ENCODE data around the gene CEACAM16.
"Not testable (repeated sequence)": the region's sequence is repeated elsewhere in the genome, so short reads cannot be mapped to it uniquely, and the experiment has no call there.

The CEACAM16 gene

GRCh38 chr19:44719262-44719701 lies 20.3 kb downstream of the CEACAM16 start:
- Histone ChIP-seq H3K36me3 (ENCODE audit: control insufficient read depth, insufficient read depth, low read length) (no peaks in the 10 kb centered on the region), H3K4me1 (ENCODE audit: control insufficient read depth, insufficient read depth, low read length) (peaks cover 11% of the 10 kb centered on the region), H3K9ac (ENCODE audit: low read depth, low read length) (no peak overlapping the region), H3K27ac (ENCODE audit: low read depth, low read length) (no peak overlapping the region), H3K4me3 (ENCODE audit: low read depth, low read length) (no peak overlapping the region), H3K27me3 (ENCODE audit: control insufficient read depth, insufficient read depth, low read length) (no peaks in the 10 kb centered on the region), H3K9me3 (ENCODE audit: control insufficient read depth, insufficient read depth, low read length) (peaks cover 5% of the 10 kb centered on the region)

- H3K4me1 ChIP-seq (ENCODE audit: control insufficient read depth, insufficient read depth, low read length), result peaks cover 11% of the 10 kb centered on the region
- H3K27ac ChIP-seq (ENCODE audit: low read depth, low read length); H3K27me3 ChIP-seq (ENCODE audit: control insufficient read depth, insufficient read depth, low read length); H3K36me3 ChIP-seq (ENCODE audit: control insufficient read depth, insufficient read depth, low read length); H3K4me3 ChIP-seq (ENCODE audit: low read depth, low read length); H3K9me3 ChIP-seq (ENCODE audit: control insufficient read depth, insufficient read depth, low read length); H3K9ac ChIP-seq (ENCODE audit: low read depth, low read length): not testable (repeated sequence)
Measured at GRCh38 chr19:44720396-44720795, 21.4 kb downstream of the CEACAM16 start.

GRCh38 chr19:44720945-44721344 lies 22.0 kb downstream of the CEACAM16 start:
- Histone ChIP-seq H3K27me3 (ENCODE audit: control insufficient read depth, insufficient read depth, low read length) (0 out of 2 replicates have a peak, but pooled peaks cover 3% of the 10 kb centered on the region), H3K9me3 (ENCODE audit: control insufficient read depth, insufficient read depth, low read length) (no peaks in the 10 kb centered on the region), H3K4me3 (ENCODE audit: low read depth, low read length) (no peak overlapping the region), H3K9ac (ENCODE audit: low read depth, low read length) (no peak overlapping the region), H3K4me1 (ENCODE audit: control insufficient read depth, insufficient read depth, low read length) (peaks cover 11% of the 10 kb centered on the region), H3K27ac (ENCODE audit: low read depth, low read length) (no peak overlapping the region), H3K36me3 (ENCODE audit: control insufficient read depth, insufficient read depth, low read length) (no peaks in the 10 kb centered on the region)

- not testable (repeated sequence) for H3K36me3 ChIP-seq (ENCODE audit: control insufficient read depth, insufficient read depth, low read length); H3K9me3 ChIP-seq (ENCODE audit: control insufficient read depth, insufficient read depth, low read length); H3K27me3 ChIP-seq (ENCODE audit: control insufficient read depth, insufficient read depth, low read length); H3K9ac ChIP-seq (ENCODE audit: low read depth, low read length); H3K27ac ChIP-seq (ENCODE audit: low read depth, low read length); H3K4me3 ChIP-seq (ENCODE audit: low read depth, low read length)
- H3K4me1 ChIP-seq (ENCODE audit: control insufficient read depth, insufficient read depth, low read length), result peaks cover 11% of the 10 kb centered on the region
Measured at GRCh38 chr19:44721369-44721768, 22.4 kb downstream of the CEACAM16 start.

- no peaks in the 10 kb centered on the region for H3K9me3 ChIP-seq (ENCODE audit: control insufficient read depth, insufficient read depth, low read length)
- peaks cover 11% of the 10 kb centered on the region for H3K4me1 ChIP-seq (ENCODE audit: control insufficient read depth, insufficient read depth, low read length)
- H3K9ac ChIP-seq (ENCODE audit: low read depth, low read length), result no peak overlapping the region
- H3K4me3 ChIP-seq (ENCODE audit: low read depth, low read length), result no peak overlapping the region
- no peaks in the 10 kb centered on the region for H3K36me3 ChIP-seq (ENCODE audit: control insufficient read depth, insufficient read depth, low read length)
- 0 out of 2 replicates have a peak, but pooled peaks cover 3% of the 10 kb centered on the region for H3K27me3 ChIP-seq (ENCODE audit: control insufficient read depth, insufficient read depth, low read length)
- no peak overlapping the region for H3K27ac ChIP-seq (ENCODE audit: low read depth, low read length)
Measured at GRCh38 chr19:44722131-44723121, 23.5 kb downstream of the CEACAM16 start.

- no peaks in the 10 kb centered on the region for H3K36me3 ChIP-seq (ENCODE audit: control insufficient read depth, insufficient read depth, low read length)
- H3K27ac ChIP-seq (ENCODE audit: low read depth, low read length), result no peak overlapping the region
- H3K4me3 ChIP-seq (ENCODE audit: low read depth, low read length), result no peak overlapping the region
- H3K27me3 ChIP-seq (ENCODE audit: control insufficient read depth, insufficient read depth, low read length), result 0 out of 2 replicates have a peak, but pooled peaks cover 3% of the 10 kb centered on the region
- peaks cover 8% of the 10 kb centered on the region for H3K4me1 ChIP-seq (ENCODE audit: control insufficient read depth, insufficient read depth, low read length)
- no peaks in the 10 kb centered on the region for H3K9me3 ChIP-seq (ENCODE audit: control insufficient read depth, insufficient read depth, low read length)
- H3K9ac ChIP-seq (ENCODE audit: low read depth, low read length), result no peak overlapping the region
Measured at GRCh38 chr19:44723299-44723951, 24.5 kb downstream of the CEACAM16 start.

- Histone ChIP-seq H3K9ac (ENCODE audit: low read depth, low read length) (no peak overlapping the region), H3K9me3 (ENCODE audit: control insufficient read depth, insufficient read depth, low read length) (no peaks in the 10 kb centered on the region), H3K27me3 (ENCODE audit: control insufficient read depth, insufficient read depth, low read length) (0 out of 2 replicates have a peak, but pooled peaks cover 3% of the 10 kb centered on the region), H3K4me1 (ENCODE audit: control insufficient read depth, insufficient read depth, low read length) (peaks cover 3% of the 10 kb centered on the region; the same call in 1 of the 2 replicates), H3K27ac (ENCODE audit: low read depth, low read length) (no peak overlapping the region), H3K36me3 (ENCODE audit: control insufficient read depth, insufficient read depth, low read length) (no peaks in the 10 kb centered on the region), H3K4me3 (ENCODE audit: low read depth, low read length) (no peak overlapping the region)
Measured at GRCh38 chr19:44723952-44724319, 25.0 kb downstream of the CEACAM16 start.

- Histone ChIP-seq H3K4me1 (ENCODE audit: control insufficient read depth, insufficient read depth, low read length) (no peaks in the 10 kb centered on the region), H3K9ac (ENCODE audit: low read depth, low read length) (no peak overlapping the region), H3K36me3 (ENCODE audit: control insufficient read depth, insufficient read depth, low read length) (no peaks in the 10 kb centered on the region), H3K9me3 (ENCODE audit: control insufficient read depth, insufficient read depth, low read length) (no peaks in the 10 kb centered on the region), H3K27me3 (ENCODE audit: control insufficient read depth, insufficient read depth, low read length) (0 out of 2 replicates have a peak, but pooled peaks cover 3% of the 10 kb centered on the region), H3K4me3 (ENCODE audit: low read depth, low read length) (no peak overlapping the region), H3K27ac (ENCODE audit: low read depth, low read length) (no peak overlapping the region)
Measured at GRCh38 chr19:44725251-44725650, 26.3 kb downstream of the CEACAM16 start.

GRCh38 chr19:44725684-44726083 lies 26.7 kb downstream of the CEACAM16 start:
- H3K36me3 ChIP-seq (ENCODE audit: control insufficient read depth, insufficient read depth, low read length), result no peaks in the 10 kb centered on the region
- no peak overlapping the region for H3K9ac ChIP-seq (ENCODE audit: low read depth, low read length)
- H3K9me3 ChIP-seq (ENCODE audit: control insufficient read depth, insufficient read depth, low read length), result no peaks in the 10 kb centered on the region
- H3K4me3 ChIP-seq (ENCODE audit: low read depth, low read length), result no peak overlapping the region
- 0 out of 2 replicates have a peak, but pooled peaks cover 3% of the 10 kb centered on the region for H3K27me3 ChIP-seq (ENCODE audit: control insufficient read depth, insufficient read depth, low read length)
- no peak overlapping the region for H3K27ac ChIP-seq (ENCODE audit: low read depth, low read length)
- no peaks in the 10 kb centered on the region for H3K4me1 ChIP-seq (ENCODE audit: control insufficient read depth, insufficient read depth, low read length)

- H3K4me1 ChIP-seq (ENCODE audit: control insufficient read depth, insufficient read depth, low read length), result no peaks in the 10 kb centered on the region
- no peak overlapping the region for H3K27ac ChIP-seq (ENCODE audit: low read depth, low read length)
- H3K9me3 ChIP-seq (ENCODE audit: control insufficient read depth, insufficient read depth, low read length), result no peaks in the 10 kb centered on the region
- no peaks in the 10 kb centered on the region for H3K36me3 ChIP-seq (ENCODE audit: control insufficient read depth, insufficient read depth, low read length)
- no peak overlapping the region for H3K9ac ChIP-seq (ENCODE audit: low read depth, low read length)
- 0 out of 2 replicates have a peak, but pooled peaks cover 3% of the 10 kb centered on the region for H3K27me3 ChIP-seq (ENCODE audit: control insufficient read depth, insufficient read depth, low read length)
- no peak overlapping the region for H3K4me3 ChIP-seq (ENCODE audit: low read depth, low read length)
Measured at GRCh38 chr19:44726465-44726864, 27.5 kb downstream of the CEACAM16 start.

GRCh38 chr19:44728178-44728577 lies 29.2 kb downstream of the CEACAM16 start:
- Histone ChIP-seq H3K9ac (ENCODE audit: low read depth, low read length) (no peak overlapping the region), H3K4me3 (ENCODE audit: low read depth, low read length) (no peak overlapping the region), H3K27me3 (ENCODE audit: control insufficient read depth, insufficient read depth, low read length) (0 out of 2 replicates have a peak, but pooled peaks cover 3% of the 10 kb centered on the region), H3K9me3 (ENCODE audit: control insufficient read depth, insufficient read depth, low read length) (no peaks in the 10 kb centered on the region), H3K4me1 (ENCODE audit: control insufficient read depth, insufficient read depth, low read length) (no peaks in the 10 kb centered on the region), H3K27ac (ENCODE audit: low read depth, low read length) (no peak overlapping the region), H3K36me3 (ENCODE audit: control insufficient read depth, insufficient read depth, low read length) (no peaks in the 10 kb centered on the region)

Data from HUES48 (cell line).